HG03558 (cell line): Measurements from ENCODE around the gene GRAMD1A.
"Not testable (repeated sequence)": the region's sequence is repeated elsewhere in the genome, so short reads cannot be mapped to it uniquely, and the experiment has no call there.

Source experiments
- ATAC-seq: cut with Tn5 transposase; IDR thresholded peaks from one replicate; pipeline ENCODE4 v1.9.1; 2021; ENCODE audit warnings: moderate number of reproducible peaks; ENCODE audit not compliant: unreplicated experiment; ENCODE audit errors: extremely low read depth

The GRAMD1A gene

GRCh38 chr19:34999498-35000337 is at the start of gene GRAMD1A:
TSS of gene GRAMD1A (plus strand) at chr19:35000323. CDS start at chr19:35000479, 156 bp downstream.
- ATAC-seq = no peak

DNA sequence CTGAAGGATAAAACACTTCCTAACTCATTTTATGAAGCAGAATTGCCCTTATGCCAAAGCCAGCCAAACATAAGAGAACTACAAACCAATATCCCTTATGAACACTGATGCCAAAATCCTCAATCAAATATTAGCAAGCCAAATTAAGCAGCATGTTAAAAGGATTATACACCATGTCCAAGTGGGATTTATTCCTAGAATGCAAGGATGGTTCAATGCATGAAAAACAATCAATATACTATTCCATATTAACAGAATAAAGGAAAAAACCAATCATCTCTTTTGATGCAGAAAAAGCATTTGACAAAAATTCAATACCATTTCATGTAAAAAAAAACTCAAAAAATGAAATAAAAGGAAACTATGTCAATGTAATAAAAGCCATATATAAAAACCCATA is 47.0 kb upstream of the GRAMD1A start:
- ATAC-seq = no peak

GRCh38 chr19:34957830-34958751 is 42.0 kb upstream of the GRAMD1A start:
- no peak for ATAC-seq

DNA sequence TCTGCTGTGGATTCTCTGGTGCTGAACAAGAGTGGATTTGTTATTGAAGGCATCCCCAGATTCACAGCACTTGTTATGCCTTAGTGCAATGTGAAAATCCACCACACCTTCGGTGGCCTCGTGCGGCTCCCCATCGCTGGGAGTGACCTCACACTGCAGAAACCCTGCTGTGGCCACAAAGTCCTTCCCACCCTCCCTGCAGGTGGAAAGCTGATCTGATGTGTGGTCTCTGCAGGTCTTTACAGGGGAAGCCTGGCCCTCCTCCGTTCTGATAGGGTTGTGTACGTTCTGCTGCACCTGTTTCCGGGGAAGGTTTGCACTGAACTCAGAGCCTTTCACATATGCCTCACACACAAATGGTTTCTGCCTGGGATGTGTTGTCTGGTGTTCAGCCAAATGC is 41.1 kb upstream of the GRAMD1A start:
- no peak for ATAC-seq

GRCh38 chr19:34960103-34960805 is 39.9 kb upstream of the GRAMD1A start:
- no peak for ATAC-seq

GRCh38 chr19:34960940-34961679 is 39.0 kb upstream of the GRAMD1A start:
- ATAC-seq = no peak

GRCh38 chr19:34961775-34962686 is 38.1 kb upstream of the GRAMD1A start:
- ATAC-seq = no peak

- ATAC-seq = no peak
Measured at GRCh38 chr19:34962687-34963572, 37.2 kb upstream of the GRAMD1A start.

DNA sequence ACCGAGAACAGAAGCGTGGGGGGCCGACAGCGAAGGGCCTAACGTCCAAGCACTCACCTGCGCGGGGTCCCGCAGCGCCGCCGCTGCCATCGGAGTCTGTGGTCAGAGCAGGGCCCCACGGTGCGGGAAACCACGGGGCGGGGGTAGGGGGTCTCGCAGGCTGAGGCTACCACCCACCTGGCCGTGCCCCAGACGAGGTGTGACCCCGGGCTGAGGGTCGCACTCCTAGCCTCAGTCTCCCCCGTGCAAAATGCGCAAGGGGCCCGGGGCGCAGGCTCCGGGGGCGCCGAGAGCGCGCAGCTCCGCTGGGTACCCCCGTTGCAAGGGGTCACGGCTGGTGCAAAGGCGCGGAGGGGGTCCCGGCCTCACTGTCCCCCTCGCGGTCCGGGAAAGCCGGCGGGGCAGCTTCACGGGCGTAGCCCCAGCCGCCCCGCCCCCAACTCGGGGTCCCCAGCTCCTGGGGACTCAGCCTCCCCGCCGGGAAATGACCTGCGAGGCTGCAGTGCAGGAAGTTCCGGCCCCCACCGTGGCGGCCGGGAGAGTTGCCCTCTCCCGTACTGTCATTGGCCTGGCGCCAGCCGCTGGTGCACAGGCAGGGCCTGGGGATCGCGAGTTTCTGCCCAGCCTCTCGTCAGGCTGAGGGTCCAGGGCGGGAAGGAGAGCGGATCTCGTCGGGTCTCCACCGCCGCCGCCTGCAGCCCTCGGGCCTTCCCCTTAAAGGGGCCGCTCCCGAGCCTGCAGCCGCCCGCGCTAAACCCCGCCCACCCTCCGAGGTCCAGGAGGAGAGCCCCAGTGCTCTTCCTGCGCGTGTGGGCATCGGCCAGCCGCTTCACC is 36.3 kb upstream of the GRAMD1A start, which contains the start of gene ZNF792:
Gene ZNF792 (minus strand): TSS at position 657 of the 834 bp plus-strand sequence. CDS start 567 bp downstream, at position 90.
- ATAC-seq = no peak

GRCh38 chr19:34964598-34964997 is 35.5 kb upstream of the GRAMD1A start:
- no peak for ATAC-seq

DNA sequence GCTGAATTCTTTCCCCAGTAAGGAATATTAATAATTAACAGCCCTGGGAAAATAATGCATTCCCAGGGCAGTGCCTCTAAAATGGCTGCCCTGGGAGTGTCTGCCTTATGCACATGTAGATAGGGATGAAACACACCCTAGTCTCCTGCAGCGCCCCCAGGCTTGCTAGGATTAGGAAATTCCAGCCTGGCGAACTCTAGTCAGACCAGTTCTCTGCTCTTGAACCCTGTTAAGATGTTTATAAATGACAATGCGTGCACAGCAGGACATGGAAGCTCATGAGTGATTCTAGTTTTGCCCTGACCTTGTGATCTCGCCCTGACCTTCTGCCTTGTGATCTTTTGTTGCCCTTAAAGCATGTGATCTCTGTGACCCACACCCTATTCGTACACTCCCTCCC is 34.6 kb upstream of the GRAMD1A start:
- not testable (repeated sequence) for ATAC-seq

DNA sequence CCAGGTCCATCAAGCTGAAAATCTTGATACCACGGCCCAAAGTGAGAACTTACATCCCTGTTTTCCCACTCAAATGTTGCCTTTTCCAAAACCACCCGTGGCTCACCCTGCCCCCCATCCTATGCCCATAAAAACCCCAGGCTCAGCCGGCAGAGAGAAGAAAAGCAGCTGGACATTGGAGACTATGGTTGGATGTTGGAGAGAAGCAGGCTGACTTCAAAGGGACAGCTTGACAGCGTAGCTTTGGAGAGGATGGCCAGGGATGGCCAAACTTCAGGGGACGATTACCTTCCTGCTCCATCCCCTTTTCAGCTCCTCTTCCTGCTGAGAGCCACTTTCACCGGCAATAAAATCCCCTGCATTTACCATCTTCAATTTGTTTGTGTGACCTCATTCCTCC is 32.6 kb upstream of the GRAMD1A start:
- ATAC-seq = no peak

GRCh38 chr19:34969721-34970120 is 30.4 kb upstream of the GRAMD1A start:
- no peak for ATAC-seq

DNA sequence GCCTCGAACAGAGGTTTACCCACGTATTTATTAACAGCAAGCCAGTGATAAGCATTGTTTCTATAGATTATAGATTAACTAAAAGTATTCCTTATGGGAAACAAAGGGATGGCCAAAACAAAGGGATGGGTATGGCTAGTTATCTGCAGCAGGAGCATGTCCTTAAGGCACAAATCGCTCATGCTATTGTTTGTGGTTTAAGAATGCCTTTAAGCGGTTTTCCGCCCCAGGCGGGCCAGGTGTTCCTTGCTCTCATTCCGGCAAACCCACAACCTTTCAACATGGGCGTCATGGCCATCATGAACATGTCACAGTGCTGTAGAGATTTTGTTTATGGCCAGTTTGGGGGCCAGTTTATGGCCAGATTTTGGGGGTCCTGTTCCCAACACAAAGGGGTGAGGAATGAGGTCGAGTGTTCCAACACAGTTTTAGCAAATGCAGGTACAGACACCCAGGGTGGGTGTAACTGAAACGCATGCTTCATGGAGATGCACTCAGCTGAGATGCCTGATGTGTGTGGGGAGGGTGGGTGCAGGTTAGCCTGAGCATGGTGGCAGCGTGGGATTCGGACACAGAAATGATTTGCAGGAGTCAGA is 29.8 kb upstream of the GRAMD1A start:
- not testable (repeated sequence) for ATAC-seq

GRCh38 chr19:34972163-34972705 is 27.9 kb upstream of the GRAMD1A start:
- no peak for ATAC-seq

GRCh38 chr19:34974646-34975045 is 25.5 kb upstream of the GRAMD1A start:
- ATAC-seq = no peak
